Mammary epithelial cell (primary cell): ENCODE results near the gene GALNS.

Experiments
- CTCF ChIP-seq, 2 donors: IDR thresholded peaks in 1 of 2; conservative IDR thresholded peaks in 1 of 2; 2 replicates each; pipeline ENCODE4 v1.5.1; 2011 to 2012; ENCODE audit warnings: inconsistent platforms in 2 of 2, low read length in 2 of 2, mild to moderate bottlenecking in 2 of 2, control low read depth in 1 of 2, low read depth in 1 of 2; ENCODE audit not compliant: insufficient read depth in 1 of 2; ENCODE audit errors: extremely low read depth in 1 of 2
- EZH2 ChIP-seq: IDR thresholded peaks from 2 replicates; pipeline ENCODE4 v1.6.1; 2012; ENCODE audit warnings: low read length, inconsistent platforms, borderline replicate concordance

- TF ChIP-seq EZH2 = no peak
- TF ChIP-seq CTCF (conservative IDR thresholded peaks at IDR 0.05 in 1 of 2, IDR thresholded peaks at IDR 0.05 in 1 of 2; ENCODE audit: extremely low read depth in 1 of 2, insufficient read depth in 1 of 2, low read depth in 1 of 2, low read length in 2 of 2) = no peak
These were observed 20.3 kb upstream of the GALNS start for GRCh38 chr16:88876942-88877526.
